NCI-H1417 treated with DMSO at 0.1 percent for 48 hours (cell line): ENCODE results near the gene RFC3.
"Not testable (repeated sequence)": the region's sequence is repeated elsewhere in the genome, so short reads cannot be mapped to it uniquely, and the experiment has no call there.

ENCODE experiments used
- DNase-seq: peaks from one replicate; lab custom pipeline; 2025; lab: John Stamatoyannopoulos, UW

Gene RFC3

GRCh38 chr13:33812829-33813228 is 5.1 kb upstream of the RFC3 start:
- DNase-seq, result not testable (repeated sequence)

GRCh38 chr13:33815011-33815550 is 2.9 kb upstream of the RFC3 start:
- DNase-seq, result no peak

- DNase-seq, result no peak
Observed at GRCh38 chr13:33816912-33817311, 1.0 kb upstream of the RFC3 start.

GRCh38 chr13:33817513-33817900 is 442 bp upstream of the RFC3 start:
- no peak for DNase-seq

GRCh38 chr13:33825083-33825482 is 7.1 kb downstream of the RFC3 start:
- no peak for DNase-seq

- no peak for DNase-seq
Observed at GRCh38 chr13:33827139-33827538, 9.2 kb downstream of the RFC3 start.

GRCh38 chr13:33828431-33829129 is 10.6 kb downstream of the RFC3 start:
- DNase-seq, result no peak

- no peak for DNase-seq
Observed at GRCh38 chr13:33832872-33833271, 14.9 kb downstream of the RFC3 start.

GRCh38 chr13:33838647-33839046 is 20.7 kb downstream of the RFC3 start:
- no peak for DNase-seq

- no peak for DNase-seq
Observed at GRCh38 chr13:33840402-33840801, 22.5 kb downstream of the RFC3 start.

- no peak for DNase-seq
Observed at GRCh38 chr13:33842207-33842606, 24.3 kb downstream of the RFC3 start.

GRCh38 chr13:33842986-33843385 is 25.0 kb downstream of the RFC3 start:
- DNase-seq, result no peak

- no peak for DNase-seq
Observed at GRCh38 chr13:33845572-33846302, 27.8 kb downstream of the RFC3 start.

GRCh38 chr13:33846303-33847062 is 28.5 kb downstream of the RFC3 start:
- DNase-seq, result no peak

GRCh38 chr13:33849211-33849610 is 31.3 kb downstream of the RFC3 start:
- no peak for DNase-seq

GRCh38 chr13:33855371-33855895 is 37.5 kb downstream of the RFC3 start:
- DNase-seq, result no peak

GRCh38 chr13:33859691-33860303 is 41.8 kb downstream of the RFC3 start:
- no peak for DNase-seq

GRCh38 chr13:33860526-33860925 is 42.6 kb downstream of the RFC3 start:
- no peak for DNase-seq

GRCh38 chr13:33862016-33862415 is 44.1 kb downstream of the RFC3 start:
- DNase-seq, result no peak

- DNase-seq, result no peak
Observed at GRCh38 chr13:33863188-33863789, 45.3 kb downstream of the RFC3 start.

- DNase-seq, result no peak
Observed at GRCh38 chr13:33865945-33866344, 48.0 kb downstream of the RFC3 start.

- DNase-seq, result no peak
Observed at GRCh38 chr13:33867472-33867871, 49.5 kb downstream of the RFC3 start.
